ENCODE data around the gene LGALS3. TPM values are rescaled to one million over a fixed set of nuclear protein-coding genes. Genes with fewer than 3 reads are reported as not detected.

Gene LGALS3
- total RNA-seq, 1 donor from 2014 or later: 120 TPM

GRCh38 chr14:55194656-55195355 is 65.8 kb downstream of the LGALS3 start:
- no peak for TF ChIP-seq CTCF (conservative IDR thresholded peaks at IDR 0.05)
- no peak overlapping the region for H3K4me3 Mint-ChIP-seq
- DNase-seq (ENCODE audit: extremely low spot score, unreplicated experiment): no peak
- H3K4me1 Mint-ChIP-seq (ENCODE audit: unreplicated experiment): peaks cover 15% of the 10 kb centered on the region
- no peaks in the 10 kb centered on the region for H3K27me3 Mint-ChIP-seq
- H3K27ac Mint-ChIP-seq: no peak overlapping the region
- no peaks in the 10 kb centered on the region for H3K36me3 Mint-ChIP-seq
- H3K9me3 Mint-ChIP-seq: peaks cover 5% of the 10 kb centered on the region

Other genes starting within 250 kb of the LGALS3 start
- 18.2 and 29.6 TPM in 2 replicates for gene GCH1, start 226.4 kb upstream of the LGALS3 start, total RNA-seq (ENCODE audit: low replicate concordance)
- 15.5 and 36.0 TPM in 2 replicates for gene WDHD1, start 102.2 kb upstream of the LGALS3 start, total RNA-seq (ENCODE audit: low replicate concordance)
- 21.1 and 22.4 TPM in 2 replicates for gene SOCS4, start 102.0 kb upstream of the LGALS3 start, total RNA-seq (ENCODE audit: low replicate concordance)
- 93.1 and 100 TPM in 2 replicates for gene MAPK1IP1L, start 77.6 kb upstream of the LGALS3 start, total RNA-seq (ENCODE audit: low replicate concordance)
- 18.8 and 58.8 TPM in 2 replicates for gene DLGAP5, start 62.3 kb downstream of the LGALS3 start, total RNA-seq (ENCODE audit: low replicate concordance)
- 25.2 and 37.2 TPM in 2 replicates for gene FBXO34, start 142.2 kb downstream of the LGALS3 start, total RNA-seq (ENCODE audit: low replicate concordance)

Data from type B pancreatic cell (in vitro differentiated cells).